A549 (cell line): Measurements from ENCODE around the gene RHBDL2. TPM values are rescaled to one million over a fixed set of nuclear protein-coding genes. Genes with fewer than 3 reads are reported as not detected.
A peak's percentile ranks its signal among the peaks of the same experiment; 100 is the strongest.

Experiments used
- ATAC-seq, 2 experiments: fragments of 200-7000 bp in 1 of 2; fragments of >200 bp in 1 of 2; cut with Nextera tagmentation in 1 of 2; cut with Tn5 transposase in 1 of 2; 3 replicates each; pipeline versions ENCODE4 v1.8.0 to v1.9.1; 2018 to 2020; ENCODE audit warnings: mild to moderate bottlenecking in 1 of 2, moderate library complexity in 1 of 2
- CTCF ChIA-PET: fragments of 300-600 bp; sonication (Branson Sonifier 250); formaldehyde crosslinking; extraction: SDS; loops from one replicate; lab custom pipeline; 2021; ENCODE audit warnings: antibody characterized with exemption, inconsistent platforms; lab: Yijun Ruan, JAX
- POLR2A ChIA-PET: fragments of 350-600 bp; formaldehyde crosslinking; extraction: SDS; loops from one replicate; lab custom pipeline; 2021; ENCODE audit warnings: antibody characterized with exemption, inconsistent platforms; lab: Yijun Ruan, JAX
- DNase-seq, 2 experiments: peaks; one replicate each; pipeline versions ENCODE4 v3.0.0 to v3.0.0-alpha.2; 2011 to 2016; ENCODE audit warnings: low read depth in 1 of 2, low spot score in 1 of 2
- FAIRE-seq: peaks from 2 replicates; lab custom pipeline; 2011; peaks lifted over from hg19 to GRCh38; lab: Jason Lieb, UNC
- H3K27ac ChIP-seq, 2 experiments: fragments of >200 bp; sonication (Bioruptor Twin); formaldehyde crosslinking; 3 replicates each; pipeline ENCODE4 v1.5.1; 2016 to 2017
- H3K4me1 ChIP-seq: fragments of >200 bp; sonication (Bioruptor Twin); formaldehyde crosslinking; 3 replicates; pipeline ENCODE4 v1.6.1; 2016
- H3K4me2 ChIP-seq: fragments of >200 bp; sonication (Bioruptor Twin); formaldehyde crosslinking; 3 replicates; pipeline ENCODE4 v1.6.1; 2016
- H3K4me3 ChIP-seq: fragments of >200 bp; sonication (Bioruptor Twin); formaldehyde crosslinking; 3 replicates; pipeline ENCODE4 v1.5.1; 2016
- H3K9me3 ChIP-seq: fragments of >200 bp; sonication (Bioruptor Twin); formaldehyde crosslinking; 3 replicates; pipeline ENCODE4 v1.6.1; 2016
- BCL3 ChIP-seq: fragments of >200 bp; sonication (Bioruptor Twin); formaldehyde crosslinking; IDR thresholded peaks from 3 replicates; pipeline ENCODE4 v1.6.1; 2016
- CTCF ChIP-seq: fragments of >200 bp; sonication (Bioruptor Twin); formaldehyde crosslinking; IDR thresholded peaks from 3 replicates; pipeline ENCODE4 v1.5.1; 2016
- E2F6 ChIP-seq: IDR thresholded peaks from 2 replicates; pipeline ENCODE4 v1.6.1; 2012; ENCODE audit warnings: low read depth, borderline replicate concordance
- EHMT2 ChIP-seq: fragments of 200-600 bp; sonication (generic); IDR thresholded peaks from 2 replicates; pipeline ENCODE4 v1.6.1; 2016; ENCODE audit warnings: antibody characterized with exemption, low read depth, mild to moderate bottlenecking, moderate library complexity
- ELK1 ChIP-seq: fragments of 150-350 bp; IDR thresholded peaks from 2 replicates; pipeline ENCODE4 v1.6.1; 2014; ENCODE audit warnings: low read depth, mild to moderate bottlenecking, low read length
- FOSB ChIP-seq: fragments of 250-450 bp; sonication (Bioruptor Pico); IDR thresholded peaks from 2 replicates; pipeline ENCODE4 v1.5.0; 2020; ENCODE audit warnings: mild to moderate bottlenecking, moderate library complexity
- HES2 ChIP-seq: fragments of >200 bp; sonication (Bioruptor Twin); formaldehyde crosslinking; IDR thresholded peaks from 2 replicates; pipeline ENCODE4 v1.6.1; 2016
- HMGXB4 ChIP-seq: fragments of 250-450 bp; sonication (Bioruptor Pico); IDR thresholded peaks from 2 replicates; pipeline ENCODE4 v1.5.0; 2021; ENCODE audit warnings: mild to moderate bottlenecking, moderate library complexity, borderline replicate concordance
- MAX ChIP-seq: IDR thresholded peaks from 2 replicates; pipeline ENCODE4 v1.6.1; 2012
- MAZ ChIP-seq: fragments of 150-350 bp; IDR thresholded peaks from 2 replicates; pipeline ENCODE4 v1.6.1; 2014; ENCODE audit warnings: antibody characterized with exemption, low read depth, low read length, borderline replicate concordance
- MYC ChIP-seq: IDR thresholded peaks from 2 replicates; pipeline ENCODE4 v1.6.1; 2012; ENCODE audit warnings: mild to moderate bottlenecking, inconsistent platforms, low read length, improper control_type of control experiment, borderline replicate concordance
- NR3C1 ChIP-seq: fragments of >200 bp; sonication (Bioruptor Twin); formaldehyde crosslinking; IDR thresholded peaks from 3 replicates; pipeline ENCODE4 v1.6.1; 2017
- PHF8 ChIP-seq: fragments of 200-600 bp; sonication (generic); IDR thresholded peaks from 2 replicates; pipeline ENCODE4 v1.6.1; 2016; ENCODE audit warnings: low read depth, mild to moderate bottlenecking, antibody characterized with exemption, moderate library complexity, borderline replicate concordance
- POLR2AphosphoS2 ChIP-seq: conservative IDR thresholded peaks from 2 replicates; pipeline ENCODE4 v1.6.1; 2012; ENCODE audit warnings: low read length, improper control_type of control experiment, inconsistent platforms
- RFX5 ChIP-seq: fragments of 450-650 bp; IDR thresholded peaks from 2 replicates; pipeline ENCODE4 v1.7.1; 2014; ENCODE audit warnings: antibody characterized with exemption, mild to moderate bottlenecking, moderate library complexity
- SREBF2 ChIP-seq: fragments of 450-650 bp; IDR thresholded peaks from 2 replicates; pipeline ENCODE4 v1.6.1; 2014; ENCODE audit warnings: mild to moderate bottlenecking, moderate library complexity
- TFCP2L1 ChIP-seq: fragments of 250-450 bp; sonication (Bioruptor Pico); IDR thresholded peaks from 2 replicates; pipeline ENCODE4 v1.5.0; 2021; ENCODE audit warnings: mild to moderate bottlenecking
- ZC3H11A ChIP-seq: fragments of 450-650 bp; IDR thresholded peaks from 2 replicates; pipeline ENCODE4 v1.6.1; 2014; ENCODE audit warnings: antibody characterized with exemption, mild to moderate bottlenecking
- ZSCAN20 ChIP-seq: fragments of 250-450 bp; sonication (Bioruptor Pico); IDR thresholded peaks from 2 replicates; pipeline ENCODE4 v1.8.0; 2022; ENCODE audit warnings: mild to moderate bottlenecking, moderate library complexity
- WGBS: methylation state at CpG from one replicate; pipeline ENCODE4 v1.1.6; 2017; ENCODE audit errors: missing lambda C conversion rate; 5-methylcytosine and 5-hydroxymethylcytosine counted together
- polyA plus RNA-seq, 4 experiments: library from polyadenylated mRNA; depleted of rRNA in 3 of 4; stranded (reverse); fragments of >200 nt; fragmentation: RNase III in 1 of 4; extraction: RNeasy Plus Mini Kit Qiagen cat#74134 plus additional on column Dnase treatment in 1 of 4; gene quantifications; 2 replicates in 3 of 4; 3 replicates in 1 of 4; pipeline ENCODE4 v1.2.3, GENCODE V29; 2011 to 2017

RHBDL2 gene
- polyA plus RNA-seq, 2 of the 4 experiments (the other 2 are of a cell fraction) = 2.6 to 3.6 TPM

- DNase-seq (no peak), FAIRE-seq (no peak), ATAC-seq (no peak)
- peak overlapping the region in 1 of 2 experiments; percentile 89; a peak in 4 of 6 replicates for H3K27ac ChIP-seq
- no peak for TF ChIP-seq MAX
- no peak for TF ChIP-seq POLR2AphosphoS2
- TF ChIP-seq ZSCAN20 (CRISPR knock-in tag) = no peak
- TF ChIP-seq HES2 = no peak
- TF ChIP-seq NR3C1 = no peak
- TF ChIP-seq MAZ = no peak
- TF ChIP-seq ELK1 = no peak
- TF ChIP-seq CTCF = no peak
- TF ChIP-seq EHMT2 = no peak
- TF ChIP-seq BCL3 = no peak
- TF ChIP-seq HMGXB4 = no peak
- TF ChIP-seq SREBF2 = no peak
- no peak for TF ChIP-seq E2F6
- no peak for TF ChIP-seq RFX5
- TF ChIP-seq PHF8 = no peak
- TF ChIP-seq TFCP2L1 = no peak
- TF ChIP-seq ZC3H11A = no peak
- no peak for TF ChIP-seq FOSB (CRISPR knock-in tag)
- TF ChIP-seq MYC = no peak
- ChIA-PET POLR2A (no interaction called here), CTCF (no interaction called here)
- WGBS = 94% methylated on average over 9 of the region's 9 CpGs
- H3K4me1 ChIP-seq = peaks cover 3% of the 10 kb centered on the region; the same call in 1 of the 3 replicates
- 0 out of 3 replicates have a peak overlapping the region, but pooled peaks have one; percentile 61 for H3K4me3 ChIP-seq
- H3K9me3 ChIP-seq = no peaks in the 10 kb centered on the region
- H3K4me2 ChIP-seq = peak overlapping the region; percentile 97
Observed at GRCh38 chr1:38940339-38941047, 1.1 kb downstream of the RHBDL2 start.
